ENCODE measurements around the gene TUB. TPM values are rescaled to one million over a fixed set of nuclear protein-coding genes. Genes with fewer than 3 reads are reported as not detected.

Gene TUB
- total and polyA plus RNA-seq, 2 of the 13 experiments (the other 11 are each of a cell fraction or from before 2014, with no cell fraction given), result 4.3 to 5.6 TPM

GRCh38 chr11:8100605-8101004, 19.6 kb downstream of the TUB start:
- Histone ChIP-seq H3K9ac (ENCODE audit: insufficient read depth, low read depth, low read length) (no peak overlapping the region), H3K36me3 (replicated peaks in 1 of 2; ENCODE audit: control insufficient read depth in 1 of 2, insufficient read depth in 2 of 2, low read length in 2 of 2) (peaks cover 0 to 8% of the 10 kb centered on the region in 2 experiments; a peak in 3 of 5 replicates), H3K27ac (ENCODE audit: extremely low read length, insufficient read depth, low read length) (no peak overlapping the region), H3K4me2 (ENCODE audit: low read depth, low read length) (no peak overlapping the region), H3K79me2 (ENCODE audit: insufficient read depth, low read length) (no peaks in the 10 kb centered on the region), H3K27me3 (ENCODE audit: control insufficient read depth in 1 of 2, insufficient read depth in 2 of 2, low read length in 2 of 2) (no peaks in the 10 kb centered on the region), H3K4me3 (replicated peaks in 1 of 3; ENCODE audit: insufficient read depth in 1 of 3, low read depth in 2 of 3, low read length in 3 of 3) (no peak overlapping the region), H3K4me1 (ENCODE audit: insufficient read depth, low read length) (no peaks in the 10 kb centered on the region), H2AFZ (ENCODE audit: low read length) (no peak overlapping the region), H3K9me3 (ENCODE audit: low read length) (no peaks in the 10 kb centered on the region), H4K20me1 (ENCODE audit: insufficient read depth, low read length) (no peaks in the 10 kb centered on the region)
- DNase-seq (ENCODE audit: low spot score) (no peak), FAIRE-seq (no peak), ATAC-seq (no peak)
- intact Hi-C loops (cut with micrococcal nuclease; ENCODE audit: unreplicated experiment), result no loop called here
- BruUV-seq (replicated peaks), result no TSS peak
- ChIA-PET POLR2A (no interaction called here), CTCF (ENCODE audit: low intra/inter-chr PET ratio, low total read pairs) (interaction anchor here (1.3 kb wide), 1 partner anchor 94 kb away, joined by 3 read pairs; no protein-coding TSS in a partner anchor)
- in situ Hi-C loops (cut with HindIII; ENCODE audit: extremely low pct_ligation_motif_present, low pct_unique_long_range_greater_than_20kb), result no loop called here
- 83% methylated on average over 6 of the region's 8 CpGs for WGBS (ENCODE audit: low lambda C conversion rate)
- TF ChIP-seq HOXA5 (CRISPR knock-in tag; IDR thresholded peaks at IDR 0.05), result no peak
- no peak for TF ChIP-seq ZBTB40 (IDR thresholded peaks at IDR 0.05)
- TF ChIP-seq ZBTB40 (CRISPR knock-in tag; IDR thresholded peaks at IDR 0.05), result no peak
- no peak for TF ChIP-seq MBNL3 (CRISPR knock-in tag; conservative IDR thresholded peaks at IDR 0.05)
- no peak for TF ChIP-seq HNF1A (IDR thresholded peaks at IDR 0.05; ENCODE audit: low read depth)
- no peak for TF ChIP-seq HNF1A (CRISPR knock-in tag; IDR thresholded peaks at IDR 0.05; ENCODE audit: borderline replicate concordance)
- no peak for TF ChIP-seq ZNF280B (CRISPR knock-in tag; IDR thresholded peaks at IDR 0.05; ENCODE audit: borderline replicate concordance)

Measured in HepG2 (cell line).